ENCODE data around the gene FOXRED2. TPM values are rescaled to one million over a fixed set of nuclear protein-coding genes. Genes with fewer than 3 reads are reported as not detected.

Gene FOXRED2
- total and polyA plus RNA-seq, 2 of the 8 experiments (the other 6 are each of a cell fraction or from before 2014, with no cell fraction given) = 11.5 to 27.8 TPM

DNA sequence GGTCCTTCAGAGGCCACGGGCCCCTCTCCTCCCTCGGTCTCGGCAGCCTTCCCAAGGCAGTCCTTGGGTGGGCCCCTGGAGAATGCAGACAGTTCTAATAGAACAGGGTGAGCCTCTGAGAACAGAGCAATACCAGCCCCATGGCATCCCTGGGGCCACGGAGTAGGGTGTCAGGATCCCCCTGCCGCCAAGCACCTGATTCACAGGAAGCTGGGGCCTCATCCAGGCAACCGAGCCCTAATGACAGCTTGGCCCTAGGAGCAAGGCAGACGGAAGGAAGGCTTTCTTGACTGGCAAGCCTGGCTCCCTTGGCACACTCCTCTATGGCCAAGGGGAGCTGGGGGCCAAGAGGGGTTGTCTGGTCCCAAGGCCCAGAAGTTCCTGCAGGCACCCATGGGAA is 40.6 kb downstream of the FOXRED2 start:
- Histone ChIP-seq H2BK120ac (replicated peaks; ENCODE audit: low read depth, low read length) (no peak overlapping the region), H3K4me3 (ENCODE audit: extremely low read depth in 1 of 4, insufficient read depth in 2 of 4, low read depth in 3 of 4, low read length in 4 of 4) (no peak overlapping the region), H3K18ac (ENCODE audit: extremely low read depth, low read length) (no peak overlapping the region), H3K14ac (ENCODE audit: insufficient read length) (no peak overlapping the region), H3K9ac (replicated peaks in 1 of 4; ENCODE audit: extremely low read depth in 1 of 4, low read depth in 3 of 4, low read length in 3 of 4) (no peak overlapping the region), H3K79me2 (ENCODE audit: control insufficient read depth in 1 of 2, insufficient read depth in 2 of 2, low read length in 2 of 2) (no peaks in the 10 kb centered on the region), H3K27me3 (replicated peaks in 1 of 4; ENCODE audit: control insufficient read depth in 3 of 4, extremely low read depth in 1 of 4, insufficient read depth in 3 of 4, low read length in 3 of 4) (no peaks in the 10 kb centered on the region), H3K23me2 (ENCODE audit: low read depth, low read length) (no peaks in the 10 kb centered on the region), H3K36me3 (ENCODE audit: control insufficient read depth in 2 of 4, insufficient read depth in 4 of 4, low read length in 3 of 4) (0 out of 8 replicates have a peak, but pooled peaks cover 0 to 3% (median 0%) of the 10 kb centered on the region in 4 experiments), H3K9me3 (ENCODE audit: insufficient read depth in 2 of 2, low read depth in 1 of 2, low read length in 1 of 2) (no peaks in the 10 kb centered on the region), H4K8ac (ENCODE audit: extremely low read depth, insufficient read depth, low read length) (no peak overlapping the region), H3K4me1 (replicated peaks in 1 of 4; ENCODE audit: control insufficient read depth in 3 of 4, insufficient read depth in 4 of 4, low read length in 3 of 4) (peaks cover 0 to 10% (median 6%) of the 10 kb centered on the region in 4 experiments; a peak in 5 of 7 replicates), H2BK12ac (ENCODE audit: low read depth, low read length) (no peak overlapping the region), H3K79me1 (ENCODE audit: low read depth, low read length) (no peaks in the 10 kb centered on the region; the same call in 1 of the 2 replicates), H3K4me2 (ENCODE audit: insufficient read depth in 1 of 2, low read depth in 2 of 2, low read length in 2 of 2) (no peak overlapping the region), H4K20me1 (replicated peaks in 1 of 2; ENCODE audit: control insufficient read depth in 1 of 2, insufficient read depth in 2 of 2, low read length in 2 of 2) (no peaks in the 10 kb centered on the region), H2AK5ac (ENCODE audit: low read depth, low read length) (no peak overlapping the region), H3K56ac (replicated peaks; ENCODE audit: insufficient read length, low read depth, low read length) (no peak overlapping the region), H2BK15ac (ENCODE audit: low read length) (no peak overlapping the region), H2BK5ac (ENCODE audit: low read depth, low read length) (no peak overlapping the region), H2AFZ (ENCODE audit: low read length) (no peak overlapping the region), H4K5ac (ENCODE audit: insufficient read length, low read depth, low read length) (no peak overlapping the region), H3K23ac (ENCODE audit: insufficient read length) (no peak overlapping the region), H4K91ac (replicated peaks; ENCODE audit: insufficient read length, low read length) (no peak overlapping the region), H3K4ac (replicated peaks; ENCODE audit: insufficient read length, low read depth, low read length) (no peak overlapping the region), H2BK20ac (ENCODE audit: low read length) (no peak overlapping the region), H3K27ac (ENCODE audit: low read depth, low read length) (no peak overlapping the region)
- 90% methylated on average over 7 of the region's 7 CpGs; no CpG with 5 or more reads in 1 of the 2 experiments for WGBS, 2 experiments (ENCODE audit: extremely low coverage in 1 of 2, insufficient coverage in 1 of 2, insufficient read length in 1 of 2, insufficient replicate concordance in 2 of 2, low coverage in 1 of 2, low lambda C conversion rate in 2 of 2, missing lambda C conversion rate in 1 of 2)
- FAIRE-seq = no peak
- no peak for TF ChIP-seq SAP30 (IDR thresholded peaks at IDR 0.05; ENCODE audit: insufficient read depth, insufficient replicate concordance, low read length)
- TF ChIP-seq RNF2 (IDR thresholded peaks at IDR 0.05; ENCODE audit: borderline replicate concordance, low read depth, low read length, missing control alignments, poor library complexity, severe bottlenecking) = no peak
- no peak for TF ChIP-seq HDAC2 (IDR thresholded peaks at IDR 0.05; ENCODE audit: borderline replicate concordance in 1 of 2, low read depth in 2 of 2, low read length in 2 of 2)
- TF ChIP-seq SP2 (IDR thresholded peaks at IDR 0.05; ENCODE audit: low read length) = no peak
- no peak for TF ChIP-seq GABPA (IDR thresholded peaks at IDR 0.05; ENCODE audit: borderline replicate concordance, insufficient read depth, low read length)
- TF ChIP-seq, protein P1, sequence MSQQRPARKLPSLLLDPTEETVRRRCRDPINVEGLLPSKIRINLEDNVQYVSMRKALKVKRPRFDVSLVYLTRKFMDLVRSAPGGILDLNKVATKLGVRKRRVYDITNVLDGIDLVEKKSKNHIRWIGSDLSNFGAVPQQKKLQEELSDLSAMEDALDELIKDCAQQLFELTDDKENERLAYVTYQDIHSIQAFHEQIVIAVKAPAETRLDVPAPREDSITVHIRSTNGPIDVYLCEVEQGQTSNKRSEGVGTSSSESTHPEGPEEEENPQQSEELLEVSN (IDR thresholded peaks at IDR 0.05) = no peak
- no peak for TF ChIP-seq SP4 (IDR thresholded peaks at IDR 0.05; ENCODE audit: low read length)
- TF ChIP-seq KDM4A (IDR thresholded peaks at IDR 0.05; ENCODE audit: low read depth, low read length, severe bottlenecking) = no peak
- TF ChIP-seq RBBP5 (IDR thresholded peaks at IDR 0.05; ENCODE audit: borderline replicate concordance, low read depth, low read length) = no peak
- ChIA-PET POLR2A (ENCODE audit: partially characterized antibody) (interaction anchor here (0.6 to 2.8 kb wide), 10 partner anchors 9 to 150 kb away, joined by 3 to 12 read pairs (median 4); no protein-coding TSS in a partner anchor), CTCF (ENCODE audit: partially characterized antibody) (interaction anchor here (0.6 to 6.8 kb wide), 11 partner anchors 11 to 179 kb away, joined by 3 to 78 read pairs (median 4); no protein-coding TSS in a partner anchor)
- no peak for DNase-seq (ENCODE audit: low read depth in 1 of 2, low spot score in 2 of 2)
